CD14-positive monocyte (primary cell): ENCODE data around the gene RPGRIP1L. TPM values are rescaled to one million over a fixed set of nuclear protein-coding genes. Genes with fewer than 3 reads are reported as not detected.

ENCODE experiments used
- DNase-seq, 3 donors: peaks; one replicate each; pipeline ENCODE4 v3.0.0-alpha.2; 2011 to 2022
- H2AFZ ChIP-seq: 2 replicates; pipeline ENCODE4 v1.6.0; 2012; ENCODE audit warnings: mild to moderate bottlenecking, low read depth, low read length, inconsistent platforms; ENCODE audit not compliant: insufficient read depth, poor library complexity, severe bottlenecking
- H3K27ac ChIP-seq, 2 donors: 1 replicate in 1 of 2; 2 replicates in 1 of 2; pipeline ENCODE4 v1.5.1; 2012 to 2013; ENCODE audit warnings: low read length in 2 of 2, control low read depth in 1 of 2, inconsistent platforms in 1 of 2, low read depth in 1 of 2, mild to moderate bottlenecking in 1 of 2
- H3K27me3 ChIP-seq, 2 donors: one replicate each; pipeline versions ENCODE4 v1.6.0 to v1.6.1; 2011 to 2013; ENCODE audit warnings: low read length in 2 of 2; ENCODE audit not compliant: control insufficient read depth in 2 of 2, insufficient read depth in 2 of 2
- H3K36me3 ChIP-seq, 2 donors: replicated peaks in 1 of 2; 1 replicate in 1 of 2; 2 replicates in 1 of 2; pipeline versions ENCODE4 v1.5.1 to v1.6.1; 2012 to 2013; ENCODE audit warnings: low read length in 2 of 2, control low read depth in 1 of 2, inconsistent platforms in 1 of 2, mild to moderate bottlenecking in 1 of 2; ENCODE audit not compliant: insufficient read depth in 2 of 2, control insufficient read depth in 1 of 2
- H3K4me1 ChIP-seq, 2 donors: 1 replicate in 1 of 2; 2 replicates in 1 of 2; pipeline versions ENCODE4 v1.5.1 to v1.6.1; 2012 to 2013; ENCODE audit warnings: low read length in 2 of 2, control low read depth in 1 of 2, inconsistent platforms in 1 of 2, mild to moderate bottlenecking in 1 of 2, moderate library complexity in 1 of 2; ENCODE audit not compliant: insufficient read depth in 2 of 2, control insufficient read depth in 1 of 2
- H3K4me2 ChIP-seq: replicated peaks from 2 replicates; pipeline ENCODE3; 2012; ENCODE audit warnings: low read length, moderate library complexity, mild to moderate bottlenecking; ENCODE audit not compliant: poor library complexity, severe bottlenecking; ENCODE audit errors: extremely low read depth
- H3K4me3 ChIP-seq, 3 experiments: fragments of 200-600 bp in 1 of 3; sonication (generic) in 1 of 3; replicated peaks in 1 of 3; 1 replicate in 2 of 3; 2 replicates in 1 of 3; pipeline ENCODE4 v1.5.1; 2011 to 2013; ENCODE audit warnings: low read length in 3 of 3, mild to moderate bottlenecking in 3 of 3, control low read depth in 2 of 3, low read depth in 2 of 3, inconsistent platforms in 1 of 3, moderate library complexity in 1 of 3
- H3K79me2 ChIP-seq: 2 replicates; pipeline ENCODE4 v1.6.0; 2012; ENCODE audit warnings: mild to moderate bottlenecking, control low read depth, inconsistent platforms, low read length, moderate library complexity; ENCODE audit not compliant: insufficient read depth
- H3K9ac ChIP-seq: 2 replicates; pipeline ENCODE4 v1.6.0; 2017; ENCODE audit warnings: low read length, mild to moderate bottlenecking; ENCODE audit not compliant: insufficient read depth, poor library complexity, severe bottlenecking
- H3K9me3 ChIP-seq, 2 donors: replicated peaks in 1 of 2; 1 replicate in 1 of 2; 2 replicates in 1 of 2; pipeline versions ENCODE4 v1.5.1 to v1.6.1; 2012 to 2013; ENCODE audit warnings: low read length in 2 of 2, control low read depth in 1 of 2; ENCODE audit not compliant: control insufficient read depth in 1 of 2, insufficient read depth in 1 of 2
- H4K20me1 ChIP-seq: 2 replicates; pipeline ENCODE4 v1.6.0; 2012; ENCODE audit warnings: mild to moderate bottlenecking, low read length, control low read depth, moderate library complexity; ENCODE audit not compliant: insufficient read depth
- H3K27ac Mint-ChIP-seq, 7 donors: one replicate each; pipeline ENCODE4 v1.8.0; 2020; ENCODE audit warnings: mild to moderate bottlenecking in 7 of 7, mixed read lengths in 7 of 7, moderate library complexity in 6 of 7, inconsistent platforms in 2 of 7
- H3K27me3 Mint-ChIP-seq, 3 donors: one replicate each; pipeline ENCODE4 v1.8.0; 2021 to 2022; ENCODE audit warnings: low read depth in 3 of 3, mild to moderate bottlenecking in 3 of 3, mixed read lengths in 3 of 3, moderate library complexity in 3 of 3, inconsistent platforms in 1 of 3
- H3K36me3 Mint-ChIP-seq, 2 donors: one replicate each; pipeline ENCODE4 v1.8.0; 2020; ENCODE audit warnings: mixed read lengths in 2 of 2, inconsistent platforms in 1 of 2, mild to moderate bottlenecking in 1 of 2
- H3K4me1 Mint-ChIP-seq: one replicate; pipeline ENCODE4 v1.8.0; 2020; ENCODE audit warnings: mild to moderate bottlenecking, mixed read lengths
- H3K4me3 Mint-ChIP-seq, 2 donors: one replicate each; pipeline ENCODE4 v1.8.0; 2020; ENCODE audit warnings: mild to moderate bottlenecking in 2 of 2, mixed read lengths in 2 of 2, moderate library complexity in 1 of 2
- H3K9me3 Mint-ChIP-seq, 7 donors: one replicate each; pipeline ENCODE4 v1.8.0; 2020 to 2022; ENCODE audit warnings: mixed read lengths in 7 of 7, mild to moderate bottlenecking in 6 of 7, moderate library complexity in 6 of 7, inconsistent platforms in 2 of 7
- CTCF ChIP-seq: fragments of 200-600 bp; IDR thresholded peaks from one replicate; pipeline ENCODE4 v1.8.0; 2022; ENCODE audit warnings: antibody characterized with exemption, mild to moderate bottlenecking
- WGBS: methylation state at CpG from one replicate; pipeline ENCODE4 v1.1.5; 2013; ENCODE audit warnings: missing lambda C conversion rate; ENCODE audit not compliant: insufficient coverage; 5-methylcytosine and 5-hydroxymethylcytosine counted together
- intact Hi-C, 2 donors: fragments of 100-400 bp; cut with micrococcal nuclease; formaldehyde crosslinking; loops; one replicate each; pipeline versions ENCODE4 v1.15.0 to v1.15.1; 2023
- polyA plus RNA-seq, 3 donors: library from polyadenylated mRNA; depleted of rRNA in 1 of 3; unstranded in 2 of 3; stranded (reverse) in 1 of 3; fragments of 300-500 nt in 2 of 3; fragments of >200 nt in 1 of 3; fragmentation: Illumina TruSeq in 2 of 3; gene quantifications; 1 replicate in 2 of 3; 2 replicates in 1 of 3; pipeline ENCODE4 v1.2.3, GENCODE V29; 2012 to 2021

RPGRIP1L gene
- polyA plus RNA-seq, 3 donors, result 0.11 to 0.18 TPM; not detected in 1

GRCh38 chr16:53721017-53721416, 17.4 kb upstream of the RPGRIP1L start:
- no peak overlapping the region for H3K27ac Mint-ChIP-seq
- intact Hi-C loops, result no loop called here
- Histone ChIP-seq H3K4me3 (no peak overlapping the region), H3K9ac (no peak overlapping the region), H3K79me2 (peaks cover 13% of the 10 kb centered on the region), H3K9me3 (no peaks in the 10 kb centered on the region), H4K20me1 (no peaks in the 10 kb centered on the region), H2AFZ (no peak overlapping the region), H3K27ac (no peak overlapping the region), H3K27me3 (no peaks in the 10 kb centered on the region), H3K4me2 (no peak overlapping the region), H3K4me1 (peaks cover 2 to 5% of the 10 kb centered on the region in 2 donors), H3K36me3 (no peaks in the 10 kb centered on the region)
- 93% methylated on average over 3 of the region's 5 CpGs for WGBS
- no peak overlapping the region for H3K4me3 Mint-ChIP-seq
- peaks cover 0 to 2% (median 0%) of the 10 kb centered on the region in 7 donors for H3K9me3 Mint-ChIP-seq
- TF ChIP-seq CTCF, result no peak
- no peak for DNase-seq
- peaks cover 0 to 6% of the 10 kb centered on the region in 2 donors for H3K36me3 Mint-ChIP-seq
- peaks cover 10% of the 10 kb centered on the region for H3K4me1 Mint-ChIP-seq
- H3K27me3 Mint-ChIP-seq, result no peaks in the 10 kb centered on the region

- no peaks in the 10 kb centered on the region for H3K27me3 ChIP-seq
- no peak overlapping the region for H3K27ac ChIP-seq
- no peak overlapping the region for H3K4me3 ChIP-seq
- H3K79me2 ChIP-seq, result peaks cover 17% of the 10 kb centered on the region
- Mint-ChIP-seq H3K27me3 (peaks cover 0 to 2% (median 0%) of the 10 kb centered on the region in 3 donors), H3K9me3 (peaks cover 0 to 2% (median 0%) of the 10 kb centered on the region in 7 donors), H3K4me1 (peaks cover 11% of the 10 kb centered on the region), H3K36me3 (peaks cover 3 to 8% of the 10 kb centered on the region in 2 donors), H3K4me3 (no peak overlapping the region), H3K27ac (no peak overlapping the region)
- no peak for DNase-seq
- no peak overlapping the region for H3K9ac ChIP-seq
- H2AFZ ChIP-seq, result no peak overlapping the region
- H3K4me1 ChIP-seq, result peaks cover 2 to 5% of the 10 kb centered on the region in 2 donors
- intact Hi-C loops, result no loop called here
- no peaks in the 10 kb centered on the region for H3K36me3 ChIP-seq
- no CpG with 5 or more reads among the region's 3 CpGs for WGBS
- H3K4me2 ChIP-seq, result no peak overlapping the region
- H4K20me1 ChIP-seq, result no peaks in the 10 kb centered on the region
- no peak for TF ChIP-seq CTCF
- no peaks in the 10 kb centered on the region for H3K9me3 ChIP-seq
Observed at GRCh38 chr16:53717577-53717976, 13.9 kb upstream of the RPGRIP1L start.
